ENCODE measurements around the gene KIAA0825.
"Not testable (repeated sequence)": the region's sequence is repeated elsewhere in the genome, so short reads cannot be mapped to it uniquely, and the experiment has no call there.

Gene KIAA0825

DNA sequence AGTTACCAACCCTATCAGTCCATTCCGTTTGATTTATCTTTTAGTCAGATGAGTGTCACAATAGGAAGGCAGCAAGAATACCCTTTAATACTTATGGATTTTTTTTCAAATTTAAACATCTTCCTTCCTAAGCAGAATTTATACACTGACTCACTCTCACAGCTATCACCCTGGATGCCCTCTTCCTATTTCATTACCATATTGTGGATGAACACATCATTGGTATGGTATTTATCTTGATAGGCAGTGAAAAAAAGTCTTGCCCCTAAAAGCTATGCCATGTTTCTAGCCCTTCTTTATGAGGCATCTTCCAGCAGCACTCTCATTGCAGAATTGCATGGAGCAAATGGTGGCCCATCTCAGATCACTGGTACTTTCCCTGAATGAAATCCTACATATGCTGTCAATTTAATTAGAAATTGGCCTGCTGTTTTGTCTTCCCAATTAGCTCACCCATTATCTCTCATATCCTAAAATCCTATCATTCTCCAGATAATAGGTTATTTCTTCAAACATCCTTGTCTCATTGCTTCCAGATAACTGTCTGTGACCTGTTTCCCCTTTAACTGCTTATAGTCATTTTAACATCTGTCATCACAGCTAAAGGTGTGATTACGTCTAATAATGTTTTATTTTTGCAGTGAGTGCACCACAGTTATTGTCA, 443.5 kb downstream of the KIAA0825 start:
- DNase-seq (ENCODE audit: low read depth in 2 of 2) = no peak

DNA sequence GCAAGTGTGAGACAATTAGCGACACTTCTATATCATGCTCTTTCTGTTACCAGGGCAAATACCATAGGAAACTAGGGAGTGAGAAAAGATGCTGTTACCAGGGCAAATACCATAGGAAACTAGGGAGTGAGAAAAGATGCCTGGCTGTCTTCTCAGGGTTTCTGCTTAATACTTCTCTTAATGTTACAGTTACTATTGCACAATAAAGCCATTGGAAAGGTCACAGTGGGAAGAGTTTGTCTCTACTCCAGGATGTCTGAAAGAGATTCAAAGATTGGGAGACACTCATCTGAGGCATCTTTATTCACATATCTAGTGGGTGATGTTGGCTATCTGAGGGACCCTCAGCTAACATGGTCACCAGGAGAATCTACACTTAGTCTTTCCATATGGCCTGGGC, 445.3 kb downstream of the KIAA0825 start:
- DNase-seq (ENCODE audit: low read depth in 2 of 2) = no peak

DNA sequence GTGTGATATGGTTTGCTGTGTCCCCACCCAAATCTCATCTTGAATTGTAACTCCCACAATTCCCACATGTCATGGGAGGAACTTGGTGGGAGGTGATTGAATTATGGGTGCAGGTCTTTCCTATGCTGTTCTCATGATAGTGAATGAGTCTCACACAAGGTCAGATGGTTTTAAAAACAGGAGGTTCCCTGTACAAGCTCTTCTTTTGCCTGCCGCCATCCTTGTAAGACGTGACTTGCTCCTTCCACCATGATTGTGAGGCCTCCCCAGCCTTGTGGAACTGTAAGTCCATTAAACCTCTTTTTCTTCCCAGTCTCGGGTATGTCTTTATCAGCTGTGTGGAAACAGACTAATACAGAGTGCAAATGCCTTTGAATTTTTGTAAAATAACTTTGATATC, 447.3 kb downstream of the KIAA0825 start:
- not testable (repeated sequence) for DNase-seq (ENCODE audit: low read depth in 2 of 2)

DNA sequence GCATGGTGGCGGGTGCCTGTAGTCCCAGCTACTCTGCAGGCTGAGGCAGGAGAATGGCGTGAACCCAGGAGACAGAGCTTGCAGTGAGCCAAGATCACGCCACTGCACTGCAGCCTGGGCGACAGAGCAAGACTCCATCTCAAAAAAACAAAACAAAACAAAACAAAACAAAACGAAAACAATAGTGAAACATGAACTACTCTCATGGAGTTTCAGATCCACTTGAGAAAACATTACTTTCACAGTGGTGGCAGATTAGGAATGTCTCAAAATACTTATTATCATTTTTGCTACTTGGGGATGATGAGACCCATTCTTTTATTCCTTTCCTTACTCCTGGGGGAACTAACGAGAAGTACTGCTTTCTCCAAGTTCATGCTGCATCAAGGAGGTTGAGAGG, 448.2 kb downstream of the KIAA0825 start:
- DNase-seq (ENCODE audit: low read depth in 2 of 2) = not testable (repeated sequence)

DNA sequence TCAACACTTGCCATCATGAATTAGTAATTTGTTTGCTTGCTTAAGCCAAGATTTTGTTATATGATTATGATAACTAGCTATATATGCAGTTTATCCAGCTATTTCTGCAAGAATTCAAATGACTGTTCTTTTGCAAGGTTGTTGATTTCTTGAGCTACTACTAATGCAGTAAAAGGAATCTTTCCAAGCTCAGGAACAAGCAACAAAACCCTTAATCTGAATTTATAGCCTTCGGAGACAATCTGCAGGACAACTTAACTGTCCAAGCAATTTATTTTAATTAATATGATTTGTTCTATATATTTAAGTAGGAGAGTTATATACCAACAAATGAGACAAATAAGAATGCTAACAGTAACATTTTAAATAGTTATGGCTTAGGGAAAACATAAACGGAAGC, 450.3 kb downstream of the KIAA0825 start:
- no peak for DNase-seq (ENCODE audit: low read depth in 2 of 2)

DNA sequence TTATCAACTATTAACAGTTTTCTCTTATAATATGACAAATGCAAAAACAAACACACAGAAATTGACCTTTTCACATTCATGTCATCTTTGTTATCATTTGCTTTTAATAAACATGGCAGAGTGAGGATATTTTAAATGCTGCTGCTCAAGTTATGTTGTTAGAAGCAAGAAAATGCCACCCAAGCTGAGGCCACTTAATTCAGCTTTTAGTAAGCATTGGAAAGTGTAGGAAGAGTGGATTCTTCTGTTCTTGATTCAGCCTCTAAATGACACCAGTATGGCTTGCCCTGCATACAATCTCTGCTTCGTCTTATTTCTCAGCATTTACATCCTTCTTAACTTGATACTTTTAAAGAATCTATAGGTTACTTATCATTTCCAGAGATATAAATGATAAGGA, 456.6 kb downstream of the KIAA0825 start:
- DNase-seq (ENCODE audit: low read depth in 2 of 2) = no peak

DNA sequence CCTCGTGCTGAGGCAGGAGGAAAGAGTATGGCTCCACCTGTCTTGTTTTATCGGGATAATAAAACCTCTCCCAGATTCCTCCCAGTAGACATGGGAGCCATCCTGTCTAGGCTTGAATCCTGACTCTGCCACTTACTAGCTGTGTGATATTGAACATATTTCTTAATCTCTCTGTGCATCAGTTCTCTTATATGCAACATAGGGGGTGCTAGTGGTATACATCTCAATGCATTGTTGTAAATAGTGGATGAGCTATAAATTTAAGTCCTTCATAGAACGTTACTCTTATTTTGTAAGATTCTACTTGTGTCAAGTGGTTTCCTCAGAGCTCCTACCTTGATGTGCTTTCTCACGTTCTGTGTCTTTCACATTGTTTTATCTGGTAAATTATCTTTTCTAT, 459.3 kb downstream of the KIAA0825 start:
- no peak for DNase-seq (ENCODE audit: low read depth in 2 of 2)

DNA sequence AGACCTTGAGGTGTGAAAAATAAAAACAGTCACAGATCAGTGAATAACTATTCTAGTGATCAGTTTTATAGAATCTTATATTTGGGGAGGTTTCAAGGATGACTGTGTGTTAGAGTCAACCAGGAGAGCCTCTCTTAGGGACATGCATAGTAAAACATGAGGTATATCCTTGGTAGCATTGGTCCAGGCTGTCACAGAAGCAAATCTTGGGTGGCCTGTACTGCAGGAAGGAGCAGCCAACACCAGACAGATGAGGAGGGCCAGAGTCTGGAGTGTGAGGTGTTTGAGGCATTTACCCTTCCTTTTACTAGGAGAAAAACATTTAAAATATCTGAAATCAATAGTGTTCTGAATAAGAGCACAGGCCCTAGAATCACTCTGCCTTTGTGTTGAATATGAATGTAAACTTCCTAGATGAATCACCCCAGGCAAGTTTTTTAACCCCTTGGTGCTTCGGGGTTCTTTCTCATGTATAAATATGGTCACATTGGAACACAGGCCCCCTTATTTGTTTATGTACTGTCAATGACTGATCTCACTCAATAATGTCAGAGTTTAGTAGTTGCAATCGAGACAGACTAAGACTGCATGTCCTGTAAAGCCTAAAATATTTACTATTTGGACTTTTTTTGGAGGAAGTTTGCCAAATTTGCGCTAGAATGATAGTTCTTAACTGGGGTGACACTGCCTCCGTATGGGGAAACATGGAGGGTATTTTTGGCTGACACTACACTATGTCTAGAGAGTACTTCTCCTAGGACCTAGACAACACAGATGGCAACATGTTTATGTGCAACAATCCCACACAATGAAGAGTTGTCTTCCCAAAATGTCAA, 460.5 kb downstream of the KIAA0825 start:
- DNase-seq (ENCODE audit: low read depth in 2 of 2) = no peak

DNA sequence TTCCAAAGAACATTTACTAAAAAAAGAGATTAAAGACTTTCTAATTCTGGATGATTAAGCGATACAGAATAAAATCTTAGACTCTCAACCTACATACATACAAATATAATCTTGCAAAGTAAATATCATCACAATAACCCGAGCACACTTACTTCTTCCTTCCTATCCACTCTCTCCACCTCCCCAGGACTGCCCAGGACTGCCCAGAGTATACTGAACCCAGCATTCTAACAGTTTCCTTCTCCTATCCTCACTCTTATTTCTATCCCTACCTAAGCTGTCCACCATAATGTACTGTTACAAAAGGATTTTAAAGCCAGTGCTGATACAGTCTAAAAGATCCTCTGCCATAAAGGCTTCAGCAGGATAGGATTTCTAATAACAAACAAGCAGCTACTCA, 463.7 kb downstream of the KIAA0825 start:
- DNase-seq (ENCODE audit: low read depth in 2 of 2) = no peak

DNA sequence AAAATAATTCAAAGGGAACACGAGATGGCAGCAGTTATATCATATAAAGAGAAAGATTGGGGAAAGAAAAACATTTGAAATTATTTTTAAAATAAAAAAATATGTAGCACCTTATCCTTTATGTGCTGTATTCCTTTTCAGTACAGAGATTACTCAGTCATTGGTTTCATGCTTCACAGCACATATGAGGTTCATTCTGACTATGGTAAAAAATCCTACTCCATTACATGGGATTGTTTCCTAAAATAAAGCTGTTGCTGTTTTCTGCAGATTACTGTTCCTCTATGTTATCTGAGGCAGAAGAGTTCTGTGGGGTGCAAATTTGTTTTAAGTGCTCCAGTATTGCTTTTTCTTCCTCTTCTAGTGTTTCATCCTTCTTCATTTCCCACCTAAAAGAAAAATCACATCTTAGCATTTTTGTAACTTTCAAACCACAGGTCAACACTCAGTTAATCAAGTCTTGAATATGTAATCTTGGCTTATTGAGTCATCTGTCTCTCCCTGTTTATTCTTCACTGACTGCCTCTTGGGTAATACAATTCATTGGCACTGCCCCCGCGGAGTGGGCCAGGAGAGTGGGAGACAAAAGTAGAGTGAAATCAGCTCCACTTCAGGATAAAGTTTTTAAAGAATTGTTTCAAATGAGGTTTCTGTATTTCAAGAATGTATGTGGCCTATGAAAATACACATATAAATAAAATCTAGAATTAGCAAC, 464.5 kb downstream of the KIAA0825 start:
- no peak for DNase-seq (ENCODE audit: low read depth in 2 of 2)

DNA sequence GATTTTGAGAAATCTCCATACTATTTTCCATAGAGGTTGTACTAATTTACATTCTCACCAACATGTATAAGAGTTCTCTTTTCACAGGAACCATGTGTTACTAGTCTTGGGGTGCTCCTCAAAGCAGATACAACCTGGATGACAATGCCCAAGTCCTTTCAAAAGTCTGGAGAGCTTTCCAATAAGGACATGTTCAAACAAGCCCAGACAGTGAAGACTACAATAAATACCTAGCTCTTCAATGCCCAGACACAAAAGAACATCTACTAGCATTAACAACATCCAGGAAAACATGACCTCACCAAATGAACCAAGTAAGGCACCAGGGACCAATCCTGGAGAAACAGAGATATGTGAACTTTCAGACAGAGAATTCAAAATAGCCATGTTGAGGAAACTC, 474.8 kb downstream of the KIAA0825 start:
- DNase-seq (ENCODE audit: low read depth in 2 of 2) = not testable (repeated sequence)

DNA sequence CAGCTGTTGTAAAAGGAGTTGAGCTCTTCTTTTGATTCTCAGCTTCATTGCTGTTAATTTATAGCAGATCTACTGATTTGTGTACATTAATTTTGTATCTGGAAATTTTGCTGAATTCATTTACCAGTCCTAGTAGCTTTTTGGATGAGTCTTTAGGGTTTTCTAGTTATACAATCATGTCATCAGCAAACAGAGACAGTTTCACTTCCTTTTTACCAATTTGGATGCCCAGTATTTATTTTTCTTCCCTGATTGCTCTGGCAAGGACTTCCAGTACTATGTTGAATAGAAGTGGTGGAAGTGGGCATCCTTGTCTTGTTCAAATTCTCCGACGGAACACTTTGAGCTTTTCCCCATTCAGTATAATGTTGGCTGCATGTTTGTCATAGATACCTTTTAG, 478.1 kb downstream of the KIAA0825 start:
- no peak for DNase-seq (ENCODE audit: low read depth in 2 of 2)

DNA sequence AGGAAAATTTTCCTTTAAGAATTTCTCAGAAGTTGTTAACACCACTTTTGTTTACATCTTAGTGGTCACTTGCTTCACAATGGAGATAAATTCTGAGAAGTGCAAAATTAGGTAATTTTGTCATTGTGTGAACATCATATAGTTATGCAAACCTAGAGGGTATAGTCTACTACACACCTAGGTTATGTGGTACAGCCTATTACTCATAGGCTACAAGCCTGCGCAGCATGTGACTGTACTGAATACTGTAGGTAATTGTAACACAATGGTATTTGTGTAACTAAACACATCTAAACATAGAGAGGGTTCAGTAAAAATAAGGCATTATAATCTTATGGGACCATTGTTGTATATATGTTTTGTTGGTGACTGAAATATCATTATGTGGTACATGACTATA, 488.3 kb downstream of the KIAA0825 start:
- DNase-seq (ENCODE audit: low read depth in 2 of 2) = no peak

DNA sequence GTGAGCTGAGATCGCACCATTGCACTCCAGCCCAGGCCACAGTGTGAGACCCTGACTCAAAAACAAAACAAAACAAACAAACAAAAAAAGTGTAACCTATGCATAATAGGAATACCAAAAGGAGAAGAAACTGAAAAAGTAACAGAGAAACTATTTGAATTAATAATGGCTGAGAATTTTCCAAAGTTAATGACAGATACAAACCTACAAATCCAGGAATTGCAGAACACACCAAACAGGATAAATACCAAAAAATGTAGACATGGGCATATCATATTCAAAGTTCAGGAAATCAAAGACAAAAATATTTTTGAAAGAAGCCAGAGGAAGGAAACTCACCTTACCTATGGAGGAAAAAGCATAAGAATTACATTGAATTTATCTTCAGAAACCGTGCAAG, 493.3 kb downstream of the KIAA0825 start:
- no peak for DNase-seq (ENCODE audit: low read depth in 2 of 2)

DNA sequence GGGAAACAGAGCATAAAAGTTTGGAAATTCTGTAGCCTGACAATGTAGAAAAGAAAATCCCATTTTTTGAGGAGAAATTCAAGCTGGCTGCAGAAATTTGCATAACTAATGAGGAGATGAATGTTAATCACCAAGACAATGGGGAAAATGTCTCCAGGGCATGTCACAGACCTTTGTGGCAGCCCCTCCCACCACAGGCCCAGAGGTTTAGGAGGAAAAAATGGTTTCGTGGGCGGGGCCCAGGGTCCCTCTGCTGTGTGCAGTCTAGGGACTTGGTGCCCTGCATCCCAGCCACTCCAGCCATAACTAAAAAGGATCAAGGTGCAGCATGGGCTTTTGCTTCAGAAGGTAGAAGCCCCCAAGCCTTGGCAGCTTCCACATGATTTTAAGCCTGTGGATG, 502.1 kb downstream of the KIAA0825 start:
- not testable (repeated sequence) for DNase-seq (ENCODE audit: low read depth in 2 of 2)

DNA sequence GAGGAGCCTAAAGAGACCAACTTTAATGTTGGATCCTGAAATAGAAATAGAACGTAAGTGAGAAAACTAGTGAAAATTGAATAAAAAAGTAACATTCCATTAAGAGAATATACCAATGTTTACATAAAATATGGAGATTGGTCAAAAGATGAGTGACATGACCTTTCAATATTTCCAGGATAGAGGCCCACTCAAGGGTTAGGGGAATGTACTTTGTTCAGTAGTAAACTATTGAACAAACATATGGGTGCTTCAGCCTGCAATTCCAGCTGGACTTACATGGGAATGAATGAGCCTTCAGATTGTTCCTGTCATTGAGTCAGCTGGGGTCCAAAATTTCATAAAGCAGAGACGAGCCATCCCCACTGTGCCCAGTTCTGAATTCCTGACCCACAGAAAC, 505.3 kb downstream of the KIAA0825 start:
- DNase-seq (ENCODE audit: low read depth in 2 of 2) = no peak

DNA sequence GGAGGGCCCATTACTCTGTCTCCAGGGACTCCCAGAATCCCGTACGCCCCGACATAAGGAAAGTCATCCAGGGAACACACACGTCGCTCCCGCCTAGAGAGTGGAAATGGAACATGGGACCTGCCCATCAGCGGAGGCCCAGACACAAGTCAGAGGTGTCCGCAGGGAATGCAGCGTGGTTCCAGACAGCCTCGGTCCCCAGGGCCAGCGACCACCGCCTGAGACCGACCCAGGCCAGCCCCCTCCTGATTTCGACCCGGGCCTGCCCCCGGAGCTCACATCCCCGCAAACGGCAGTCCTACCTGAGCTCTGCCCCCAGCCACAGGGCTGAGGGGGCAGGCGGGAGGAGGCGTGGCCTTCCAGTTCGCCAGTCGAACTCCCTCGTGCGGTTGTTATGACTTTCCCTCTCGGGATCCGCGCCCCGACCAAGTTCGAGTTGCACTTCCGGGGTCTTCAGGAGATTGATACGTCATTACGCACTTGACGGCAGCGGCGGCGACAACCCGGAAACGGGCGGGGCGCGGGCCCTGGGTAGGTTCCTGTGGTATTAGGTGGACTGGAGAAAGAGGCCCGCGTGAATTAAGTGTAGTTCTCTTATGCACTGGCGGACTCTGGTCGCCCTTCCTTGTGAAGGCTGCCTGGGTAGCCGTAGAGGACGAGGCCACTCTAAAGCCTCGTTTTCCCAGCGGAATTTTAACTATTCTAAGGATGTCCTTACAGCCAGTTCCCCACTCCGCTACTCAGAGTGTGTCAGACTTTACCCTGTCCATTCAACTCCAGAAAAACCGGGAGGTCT, 507.0 kb downstream of the KIAA0825 start:
- DNase-seq (ENCODE audit: low read depth in 2 of 2) = peak; percentile 87 to 89

DNA sequence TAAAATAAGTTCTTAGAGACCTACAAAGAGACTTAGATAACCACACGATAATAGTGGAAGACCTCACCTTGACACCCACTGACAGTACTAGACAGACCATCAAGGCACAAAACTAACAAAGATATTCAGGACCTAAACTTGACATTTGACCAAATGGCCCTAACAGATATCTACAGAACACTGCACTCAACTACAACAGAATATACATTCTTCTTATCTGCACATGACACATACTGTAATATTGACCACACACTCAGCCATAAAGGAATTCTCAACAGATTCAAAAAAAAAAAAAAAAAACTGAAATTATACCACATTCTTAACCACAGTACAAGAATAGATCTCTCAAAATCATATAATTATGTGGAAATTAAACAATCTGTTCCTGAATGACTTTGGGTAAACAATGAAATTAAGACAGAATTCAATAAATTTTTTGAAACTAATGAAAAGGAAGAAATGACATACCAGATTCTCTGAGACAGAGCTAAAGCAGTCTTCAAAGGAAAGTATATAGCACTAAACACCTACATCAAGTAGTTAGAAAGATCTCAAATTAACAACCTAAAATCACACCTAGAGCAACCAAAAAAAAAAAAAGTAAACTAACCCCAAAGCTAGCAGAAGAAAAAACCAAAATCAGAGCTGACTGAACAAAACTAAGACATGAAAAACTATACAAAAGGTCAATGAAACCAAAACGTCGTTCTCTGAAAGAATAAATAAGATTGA, 514.7 kb downstream of the KIAA0825 start:
- no peak for DNase-seq (ENCODE audit: low read depth in 2 of 2)
